NCI-H69 (cell line): ENCODE data around the gene SV2C.
"Not testable (repeated sequence)": the region's sequence is repeated elsewhere in the genome, so short reads cannot be mapped to it uniquely, and the experiment has no call there.

Experiments used
- DNase-seq: peaks from one replicate; lab custom pipeline; 2025; lab: John Stamatoyannopoulos, UW

Gene SV2C

DNA sequence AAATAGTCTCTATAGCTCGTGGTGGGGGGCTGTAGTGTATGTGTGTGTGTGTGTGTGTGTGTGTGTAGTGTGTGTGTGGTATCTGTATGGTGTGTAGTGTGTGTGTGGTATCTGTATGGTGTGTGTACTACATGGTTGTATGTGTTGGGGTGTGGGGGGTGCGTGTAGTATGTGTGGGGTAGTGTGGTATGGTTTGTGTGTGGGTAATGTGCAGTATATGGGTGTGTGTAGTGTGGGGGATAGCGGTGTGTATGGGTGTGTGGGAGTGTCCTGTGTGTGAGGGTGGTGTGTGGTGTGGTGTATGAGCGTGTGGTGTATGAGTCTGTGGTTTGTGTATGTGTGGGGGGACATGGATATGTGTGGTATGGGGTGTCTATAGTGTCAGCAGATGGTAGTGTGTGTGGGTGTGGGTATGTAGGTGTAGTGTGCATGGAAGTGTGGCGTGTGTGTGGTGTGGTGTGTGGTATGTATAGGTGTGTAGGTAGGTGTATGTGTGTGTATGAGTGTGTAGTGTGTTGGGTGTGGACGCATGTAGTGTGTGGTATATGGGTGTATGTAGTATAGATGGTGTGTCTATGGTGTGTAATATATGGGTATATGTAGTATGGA lies 174.1 kb downstream of the SV2C start:
- no peak for DNase-seq

DNA sequence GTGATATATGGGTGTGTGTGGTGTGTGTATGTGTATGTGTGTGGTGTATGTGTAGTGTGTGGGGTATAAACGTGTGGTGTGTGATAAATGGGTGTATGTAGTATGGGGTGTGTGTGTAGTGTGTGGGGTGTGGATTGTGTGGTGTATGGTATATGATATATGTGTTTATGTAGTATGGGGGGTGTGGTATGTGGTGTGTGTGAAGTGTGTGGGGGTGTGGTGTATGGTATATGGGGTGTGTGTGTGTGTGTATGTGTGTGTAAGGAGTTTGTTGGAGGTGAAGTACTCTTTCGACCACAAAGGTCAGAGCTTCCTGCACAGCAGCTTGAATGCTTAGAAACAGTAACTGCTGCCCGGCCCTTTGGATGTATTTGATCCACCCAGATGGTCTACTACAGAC lies 174.7 kb downstream of the SV2C start:
- DNase-seq: no peak

DNA sequence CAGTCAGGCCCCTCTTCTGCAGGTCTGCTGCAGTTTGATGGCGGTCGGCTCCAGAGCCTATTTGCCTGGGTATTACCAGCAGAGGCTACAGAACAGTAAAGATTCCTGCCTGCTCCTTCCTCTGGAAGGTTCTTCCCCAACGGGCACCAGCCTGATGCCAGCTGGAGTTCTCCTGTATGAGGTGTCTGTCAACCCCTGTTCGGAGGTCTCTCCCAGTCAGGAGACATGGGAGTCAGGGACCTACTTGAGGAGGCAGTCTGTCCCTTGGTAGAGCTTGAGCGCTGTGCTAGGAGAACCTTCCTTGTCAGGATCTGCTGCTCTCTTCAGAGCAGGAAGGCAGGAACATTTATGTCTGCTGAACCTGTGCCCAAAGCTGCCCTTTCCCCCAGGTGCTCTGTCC lies 181.5 kb downstream of the SV2C start:
- no peak for DNase-seq

DNA sequence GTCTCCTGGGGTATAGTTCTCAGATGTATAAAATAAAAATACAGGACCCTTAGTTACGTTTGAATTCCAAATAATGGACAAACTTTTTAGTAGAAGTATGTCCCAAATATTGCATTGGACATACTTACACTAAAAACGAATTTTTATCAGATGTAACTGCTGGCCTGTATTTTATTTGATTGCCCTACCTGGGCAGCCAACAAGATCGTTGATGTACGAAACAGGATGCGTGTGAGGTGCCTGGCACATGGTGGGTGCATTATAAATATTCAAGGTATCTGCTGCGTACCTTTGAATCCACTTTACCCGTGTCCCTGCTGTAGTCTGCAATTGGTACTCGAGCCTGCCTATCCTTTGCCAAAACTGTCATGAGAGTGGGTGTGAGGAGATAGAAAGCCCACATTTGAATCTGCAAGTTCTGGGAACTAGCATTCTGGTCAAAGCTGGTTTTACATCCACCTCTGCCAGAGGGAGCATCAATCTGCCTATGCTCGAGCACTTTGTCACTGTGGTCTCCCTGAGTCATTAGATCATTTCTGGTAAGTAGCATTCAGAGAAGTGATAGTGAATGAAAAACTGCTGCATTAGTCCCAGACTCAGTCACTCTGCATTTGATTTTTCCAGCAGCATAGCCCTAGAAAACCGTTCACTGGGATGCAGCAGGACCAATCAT lies 186.2 kb downstream of the SV2C start:
- DNase-seq: no peak

DNA sequence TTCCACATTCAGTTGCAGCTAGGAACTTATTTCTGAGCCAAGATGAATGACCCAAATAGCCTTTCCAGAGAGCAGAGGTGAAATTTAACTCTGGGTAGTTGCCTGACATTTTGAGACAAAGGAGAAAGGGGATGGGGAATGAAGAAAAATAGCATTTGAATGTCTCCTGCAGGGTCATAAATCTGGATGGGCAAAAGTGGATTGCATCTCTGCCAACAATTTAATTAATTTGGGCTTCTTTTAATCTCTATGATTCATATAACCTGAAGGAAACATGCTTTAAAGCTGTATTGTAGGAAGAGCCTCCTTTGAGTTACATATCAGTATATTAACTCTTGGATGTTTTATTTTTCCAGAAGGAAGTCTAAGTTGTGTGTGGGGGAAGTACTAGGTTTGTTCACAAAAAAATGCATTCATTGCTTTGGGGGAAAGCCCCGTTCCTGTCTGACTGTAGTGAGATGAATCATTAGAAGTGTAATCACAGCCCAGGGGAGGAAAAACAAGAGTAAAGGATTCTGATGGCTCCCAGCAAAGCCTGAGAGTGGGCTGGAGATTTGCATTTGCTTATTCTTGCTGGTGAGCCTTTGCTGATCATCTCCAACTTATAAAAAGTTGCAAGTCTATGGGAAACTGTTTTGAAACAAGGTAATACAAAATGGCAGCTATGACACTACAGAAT lies 186.9 kb downstream of the SV2C start:
- DNase-seq: no peak

DNA sequence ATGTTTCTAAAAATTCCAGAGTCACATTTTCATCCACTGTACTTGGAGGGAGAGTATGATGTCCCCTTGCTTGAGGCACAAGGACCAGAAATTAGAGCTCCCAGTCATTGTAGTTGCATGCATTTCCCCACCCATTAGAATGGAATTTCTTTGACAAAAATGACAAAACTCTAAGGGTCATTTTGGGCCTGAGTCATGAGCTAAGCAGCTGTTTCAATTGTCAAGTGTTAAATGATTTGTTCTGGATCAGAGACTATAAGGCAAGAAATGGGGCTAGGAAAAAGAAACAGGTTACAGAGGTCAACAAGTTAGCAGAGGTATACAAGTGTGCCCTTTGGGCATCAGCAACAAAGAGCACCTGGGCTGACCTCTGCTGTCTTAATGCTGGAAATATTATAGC lies 188.7 kb downstream of the SV2C start:
- DNase-seq: no peak

DNA sequence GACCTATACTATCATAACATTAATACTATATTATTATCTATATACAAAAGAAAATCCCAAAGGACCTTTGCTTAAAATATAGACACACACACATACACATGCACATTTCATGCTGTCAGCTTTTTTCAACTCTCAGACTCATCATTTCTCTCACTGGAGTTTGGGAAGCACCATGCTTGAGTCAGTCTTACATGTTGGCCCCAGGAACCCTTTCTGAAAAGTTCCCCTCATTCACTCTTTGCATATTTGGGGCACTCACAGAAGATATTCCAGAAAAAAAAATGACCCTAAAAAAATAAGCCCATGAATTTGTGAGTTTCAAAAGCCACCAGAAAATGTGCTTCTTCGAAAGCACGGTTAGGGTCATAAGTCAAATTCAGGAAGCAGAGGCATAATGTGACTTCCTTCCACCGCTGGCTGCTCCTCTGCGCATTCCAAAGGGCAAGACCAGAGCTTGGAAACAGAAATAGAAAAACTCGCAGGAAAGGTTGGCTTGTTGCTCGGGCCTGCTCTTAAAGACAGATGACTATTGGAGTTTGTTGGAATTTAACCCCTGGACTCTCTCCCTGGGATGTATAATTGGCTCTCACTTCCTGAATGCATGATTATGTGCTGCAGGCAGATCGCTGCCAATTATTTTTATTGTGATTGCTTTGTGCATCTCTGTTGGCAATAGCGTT lies 190.2 kb downstream of the SV2C start:
- DNase-seq: no peak

DNA sequence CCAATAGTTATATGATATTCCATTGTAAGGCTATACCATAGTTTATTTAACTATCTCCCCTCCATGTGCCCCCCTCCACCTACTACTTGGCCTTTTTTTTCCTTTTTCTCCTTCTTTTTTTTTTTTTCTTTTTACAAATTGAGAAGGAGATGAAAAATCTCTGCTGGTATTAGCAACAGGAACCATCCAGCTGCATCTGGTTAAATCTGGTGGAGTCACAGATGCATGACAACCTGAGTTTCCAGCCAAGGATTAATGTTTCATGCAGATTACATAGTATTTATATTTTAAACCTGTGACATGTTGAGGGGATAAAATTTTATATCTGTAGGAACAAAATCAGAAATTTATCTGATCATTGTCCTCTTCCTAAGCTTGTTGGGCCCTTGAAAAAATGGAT lies 191.4 kb downstream of the SV2C start:
- no peak for DNase-seq

DNA sequence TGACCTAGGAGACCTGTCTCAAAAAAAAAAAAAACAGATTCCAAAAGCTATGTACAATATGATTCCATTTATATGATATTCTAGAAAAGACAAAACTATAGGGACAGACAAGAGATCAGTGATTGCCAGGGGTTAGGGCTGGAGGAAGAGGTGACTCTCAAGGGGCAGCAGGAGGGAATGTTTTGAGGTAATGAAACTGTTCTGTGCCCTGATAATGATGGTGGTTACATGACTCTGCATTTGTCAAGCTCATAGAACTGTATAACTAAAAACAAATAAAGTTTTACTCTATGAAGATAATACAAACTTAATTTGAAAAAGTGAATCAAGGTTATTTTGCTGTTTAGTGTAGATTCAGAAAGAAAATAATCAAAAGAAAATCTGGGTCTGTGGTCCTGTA lies 194.6 kb downstream of the SV2C start:
- no peak for DNase-seq

DNA sequence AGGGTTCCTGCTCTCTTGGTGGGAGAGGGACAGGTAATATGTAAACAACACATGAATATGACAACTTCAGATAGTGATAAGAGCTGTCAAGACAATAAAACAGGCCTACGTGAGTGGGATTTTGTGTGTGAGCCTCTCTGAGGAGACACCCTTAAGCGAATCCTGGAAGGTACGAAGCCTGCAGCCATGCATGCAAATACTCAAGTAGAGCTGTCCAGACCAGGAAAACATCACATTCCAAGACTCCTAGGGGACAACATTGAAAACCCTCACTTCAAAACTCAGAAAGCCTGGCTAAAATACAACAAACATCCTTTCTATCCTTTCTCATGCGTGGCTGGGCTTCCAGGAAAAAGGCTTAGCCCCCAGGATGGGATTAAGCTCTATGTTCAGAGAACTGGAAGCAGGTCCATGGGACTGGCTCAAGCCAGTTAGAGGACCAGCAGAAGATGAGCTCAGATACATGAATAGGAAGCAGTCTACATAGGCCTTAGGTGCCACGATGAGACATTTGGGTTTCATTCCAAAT lies 195.1 kb downstream of the SV2C start:
- no peak for DNase-seq

DNA sequence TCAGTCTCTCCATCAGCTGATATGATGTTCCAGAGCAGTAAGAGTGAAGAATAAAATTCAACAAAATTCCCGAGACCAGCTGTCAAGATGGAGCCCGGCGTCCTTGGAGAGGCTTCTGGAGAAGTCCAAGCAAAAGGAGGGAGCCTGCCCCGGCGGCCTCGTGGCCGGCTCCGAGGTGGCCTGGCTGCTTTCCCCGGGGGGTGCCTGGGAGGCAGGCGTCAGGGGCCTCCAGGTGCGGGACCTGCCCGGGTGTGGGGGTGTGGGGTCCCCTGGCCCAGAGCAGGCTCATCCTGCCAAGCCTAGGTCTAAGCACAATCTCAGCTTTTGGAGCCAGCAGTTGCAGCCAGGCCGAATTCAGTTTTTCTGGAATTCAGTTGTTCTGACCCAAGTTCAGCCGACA lies 197.3 kb downstream of the SV2C start:
- no peak for DNase-seq

DNA sequence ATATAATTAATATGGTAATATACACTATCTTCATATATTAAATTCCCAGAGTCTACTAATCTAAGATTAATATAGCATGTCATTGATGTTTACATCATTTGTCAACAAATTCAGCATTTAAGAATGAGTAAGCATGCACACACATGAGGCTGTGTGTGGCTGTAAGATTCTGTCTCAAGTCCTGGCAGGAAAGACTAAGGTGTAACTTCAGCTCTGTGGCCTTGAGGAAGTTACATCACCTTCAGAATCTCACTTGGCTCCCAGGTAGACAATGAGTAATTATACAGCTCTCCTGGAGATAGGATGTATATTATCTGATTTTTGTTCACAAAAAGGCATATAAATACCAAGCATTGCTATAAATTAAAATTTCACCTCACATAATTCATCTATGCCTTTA lies 200.5 kb downstream of the SV2C start:
- no peak for DNase-seq

DNA sequence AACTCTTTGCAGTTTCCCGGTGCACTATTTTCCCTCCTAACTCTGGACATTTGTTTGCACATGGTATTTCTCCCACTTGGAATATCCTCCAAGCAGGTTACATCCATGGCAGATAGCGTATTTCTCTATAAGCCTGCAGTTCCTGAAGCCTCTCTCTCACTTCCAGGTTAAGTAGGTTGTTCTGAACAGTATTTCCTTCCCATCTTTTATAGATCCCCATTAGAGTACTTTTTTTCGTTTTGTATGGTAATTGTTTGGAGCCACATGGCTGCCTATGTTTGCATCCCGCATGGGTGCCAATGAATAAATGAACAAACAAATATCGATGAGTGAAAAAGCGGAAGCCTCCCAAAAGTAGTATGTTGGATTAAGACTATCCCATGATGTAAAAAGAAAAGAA lies 206.5 kb downstream of the SV2C start:
- DNase-seq: no peak

DNA sequence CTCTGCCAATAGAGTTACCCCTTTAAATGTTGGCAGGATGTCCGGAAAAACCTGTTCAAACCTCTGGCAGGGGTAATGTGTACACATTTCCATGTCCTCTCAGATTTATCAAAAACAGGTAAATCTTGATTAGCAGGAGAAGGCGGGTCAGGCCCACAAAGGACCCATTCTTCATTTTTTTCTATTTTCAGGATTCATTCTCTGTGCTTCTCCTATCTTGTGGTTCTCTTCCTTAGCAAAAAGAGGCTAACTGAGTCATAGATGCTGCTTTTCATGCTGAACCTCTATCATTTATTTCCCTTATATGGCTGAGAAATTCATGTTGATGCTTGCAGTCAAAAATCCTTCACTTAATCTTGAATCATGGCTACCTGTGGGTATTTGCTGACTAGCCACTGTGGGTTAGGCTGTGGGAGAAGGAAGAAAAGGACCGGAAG lies 207.2 kb downstream of the SV2C start:
- no peak for DNase-seq

DNA sequence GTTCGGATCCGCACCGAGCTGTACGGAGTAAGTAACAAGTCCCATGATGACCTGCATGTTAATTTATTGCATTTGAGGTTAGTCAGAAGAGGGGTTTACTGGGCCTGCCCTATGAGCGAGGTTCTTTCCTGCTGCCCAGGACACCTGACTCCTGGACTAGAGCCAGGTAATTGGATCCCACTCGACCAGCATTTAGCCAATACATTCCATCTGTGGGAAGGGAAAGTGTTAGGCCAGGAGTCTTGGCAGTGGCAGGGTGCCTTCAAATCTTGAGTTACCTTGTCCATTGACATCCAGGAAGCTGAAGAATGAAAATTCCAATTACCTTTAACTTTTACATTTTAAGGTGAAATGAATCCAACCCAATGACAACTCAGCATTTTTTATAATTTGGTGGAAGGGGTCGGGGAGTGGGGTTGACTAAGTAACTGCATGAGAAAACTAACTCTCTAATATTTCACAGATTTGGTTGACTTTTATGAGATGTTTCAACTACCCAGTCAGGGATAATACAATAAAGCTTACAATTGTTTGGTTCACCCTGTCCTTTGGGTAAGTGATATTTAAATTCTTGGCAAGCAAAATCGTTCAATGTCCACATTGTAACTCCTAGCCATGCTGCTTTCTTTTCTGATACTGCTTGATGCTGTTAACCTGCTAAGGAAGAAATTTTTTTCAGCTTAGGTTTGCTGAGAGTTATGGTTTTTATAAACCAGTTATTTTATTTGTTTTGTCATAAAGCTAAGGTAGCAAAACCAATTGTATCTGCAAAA lies 208.3 kb downstream of the SV2C start:
- DNase-seq: peak; percentile 1

DNA sequence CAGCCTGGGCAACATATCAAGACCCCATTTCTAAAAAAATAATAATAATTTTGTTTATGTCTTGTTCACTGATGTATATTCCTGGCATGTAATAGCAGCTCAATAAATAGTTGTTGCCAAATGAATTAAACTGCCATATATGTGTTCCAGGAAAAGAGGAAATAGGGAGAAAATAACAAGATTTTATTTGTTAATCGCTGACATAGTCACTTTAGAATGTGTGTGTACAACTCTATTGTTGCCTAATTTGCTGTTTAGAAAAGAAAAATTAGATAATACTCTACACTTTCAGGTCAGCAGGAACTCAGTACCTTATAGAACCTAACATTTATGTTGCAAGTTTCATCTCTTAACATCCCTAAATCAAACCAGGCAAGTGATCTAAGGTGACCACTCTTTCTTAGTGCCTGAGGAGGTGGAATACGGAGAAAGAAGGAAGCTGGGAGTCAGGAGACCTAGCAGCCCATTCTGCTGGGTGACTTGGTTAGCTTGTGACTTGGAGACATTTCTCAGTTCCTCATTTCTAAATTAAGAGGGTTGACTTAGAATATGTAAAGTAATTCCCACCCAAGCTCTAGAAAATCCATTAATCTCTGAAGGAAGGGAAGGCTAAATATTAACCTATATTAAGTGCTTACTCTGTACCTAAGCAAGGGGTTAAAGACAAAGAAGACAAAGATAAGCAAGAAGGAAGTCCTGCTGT lies 209.6 kb downstream of the SV2C start:
- DNase-seq: no peak

DNA sequence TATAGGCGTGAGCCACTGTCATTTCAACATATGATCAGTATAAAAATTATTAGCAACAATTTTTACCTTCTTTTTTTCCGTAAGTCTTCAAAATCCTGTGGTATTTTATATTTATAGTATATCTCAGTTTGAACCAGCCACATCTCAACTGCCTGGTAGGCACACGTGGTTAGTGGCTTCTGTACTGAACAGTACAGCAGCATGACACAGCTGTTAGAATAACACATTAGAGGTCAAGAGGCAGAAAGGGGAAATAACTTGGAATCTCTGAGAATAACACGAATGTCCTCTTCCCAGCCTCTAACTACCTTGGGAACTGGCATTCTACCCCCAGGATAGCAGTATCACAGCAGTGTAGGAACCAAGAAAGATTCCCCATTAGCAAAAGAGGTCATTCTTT lies 211.4 kb downstream of the SV2C start:
- DNase-seq: no peak

DNA sequence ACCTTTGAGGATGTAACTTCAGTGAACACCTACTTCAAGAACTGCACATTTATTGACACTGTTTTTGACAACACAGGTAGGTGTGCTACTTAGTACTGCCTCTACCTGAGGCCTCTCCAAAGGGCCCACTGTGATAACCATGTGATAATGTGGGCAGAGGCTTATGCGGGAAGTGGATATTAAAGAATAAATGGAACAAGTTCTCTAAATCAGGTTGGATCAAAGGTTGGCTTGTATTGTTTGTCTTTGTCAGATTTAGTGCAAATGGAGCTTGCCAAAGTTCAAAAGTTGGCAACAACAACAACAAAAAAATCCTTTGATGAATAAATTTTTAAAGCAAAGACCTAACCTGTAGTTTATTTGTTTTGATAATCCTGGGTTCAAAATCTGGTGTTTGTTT lies 215.7 kb downstream of the SV2C start:
- no peak for DNase-seq

DNA sequence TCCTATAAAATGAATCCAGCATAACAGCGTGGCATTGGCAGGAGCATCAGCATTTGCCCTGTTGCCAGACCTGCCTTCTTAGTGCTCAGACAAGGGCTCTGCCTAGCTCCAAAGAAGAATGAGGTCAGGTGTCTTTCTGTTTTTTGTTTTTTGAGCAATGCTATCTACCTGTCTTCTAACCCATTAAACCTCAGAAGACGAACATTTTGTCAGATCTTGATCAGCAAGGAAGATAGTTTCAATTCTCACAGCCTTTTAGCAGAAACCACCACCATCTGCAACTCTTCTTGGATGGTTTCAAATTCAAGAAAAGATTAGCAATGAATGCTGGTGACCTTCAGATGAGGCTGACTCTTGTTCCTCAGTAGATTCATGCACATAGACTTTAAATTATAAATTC lies 216.4 kb downstream of the SV2C start:
- DNase-seq: no peak

DNA sequence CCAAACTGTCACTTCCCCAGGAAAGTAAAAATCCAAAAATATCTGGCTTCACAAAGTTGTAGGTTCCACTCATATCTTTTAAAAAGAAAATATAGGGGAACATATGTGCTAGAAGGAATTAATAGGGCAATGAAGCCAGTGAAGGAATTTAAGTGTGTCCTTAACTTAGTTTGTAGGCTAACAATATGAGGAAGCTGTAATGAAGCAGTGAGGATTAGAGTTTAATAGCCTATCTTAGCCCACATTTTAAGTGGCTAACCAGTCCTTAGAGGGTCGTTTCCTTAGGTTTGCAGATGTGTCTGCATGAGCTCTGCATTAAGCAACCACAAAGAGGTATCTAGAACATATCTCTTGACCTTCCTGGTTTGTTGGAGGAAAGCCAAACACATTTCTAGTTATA lies 218.7 kb downstream of the SV2C start:
- DNase-seq: not testable (repeated sequence)

DNA sequence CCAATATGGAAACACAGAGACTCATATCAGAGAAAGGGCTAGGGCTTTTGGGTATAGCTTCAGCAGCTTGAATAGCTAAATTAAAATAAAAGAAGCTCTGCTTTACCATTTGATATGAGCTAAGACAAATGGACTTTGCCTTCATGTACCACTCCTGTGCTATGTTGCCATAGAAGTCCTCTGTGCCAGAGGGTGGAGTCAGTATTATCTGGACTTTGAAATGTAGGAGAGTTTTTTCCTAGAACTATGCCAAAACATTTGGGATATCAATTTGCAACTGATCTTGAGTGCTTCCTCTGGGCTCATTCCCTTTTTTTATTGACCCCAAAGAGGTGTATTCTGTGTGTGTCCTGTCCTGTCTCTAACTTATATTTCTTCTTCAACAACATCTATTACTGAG lies 219.5 kb downstream of the SV2C start:
- DNase-seq: not testable (repeated sequence)
